ENCODE measurements around the gene PAPOLA.

DNA sequence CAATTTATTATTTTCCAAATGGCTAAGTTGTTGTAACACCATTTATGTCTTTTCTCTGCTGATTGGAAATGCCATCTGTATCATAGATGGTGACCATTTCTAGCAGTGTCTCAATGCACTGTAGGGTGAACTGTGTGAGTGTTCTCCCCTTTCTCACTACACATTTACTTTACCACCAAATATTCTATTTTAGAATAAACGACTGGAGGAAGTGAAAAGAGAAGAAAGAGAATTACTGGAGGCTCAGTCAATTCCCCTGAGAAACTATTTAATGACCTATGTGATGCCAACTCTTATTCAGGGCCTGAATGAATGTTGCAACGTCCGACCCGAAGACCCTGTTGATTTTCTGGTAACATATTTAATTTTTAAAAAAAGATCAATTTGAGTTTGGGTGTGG lies 15.5 kb upstream of the PAPOLA start:
- TF ChIP-seq EZH2 (optimal IDR thresholded peaks at IDR 0.05; ENCODE audit: low read depth, low read length), result no peak
- TF ChIP-seq, protein P1, sequence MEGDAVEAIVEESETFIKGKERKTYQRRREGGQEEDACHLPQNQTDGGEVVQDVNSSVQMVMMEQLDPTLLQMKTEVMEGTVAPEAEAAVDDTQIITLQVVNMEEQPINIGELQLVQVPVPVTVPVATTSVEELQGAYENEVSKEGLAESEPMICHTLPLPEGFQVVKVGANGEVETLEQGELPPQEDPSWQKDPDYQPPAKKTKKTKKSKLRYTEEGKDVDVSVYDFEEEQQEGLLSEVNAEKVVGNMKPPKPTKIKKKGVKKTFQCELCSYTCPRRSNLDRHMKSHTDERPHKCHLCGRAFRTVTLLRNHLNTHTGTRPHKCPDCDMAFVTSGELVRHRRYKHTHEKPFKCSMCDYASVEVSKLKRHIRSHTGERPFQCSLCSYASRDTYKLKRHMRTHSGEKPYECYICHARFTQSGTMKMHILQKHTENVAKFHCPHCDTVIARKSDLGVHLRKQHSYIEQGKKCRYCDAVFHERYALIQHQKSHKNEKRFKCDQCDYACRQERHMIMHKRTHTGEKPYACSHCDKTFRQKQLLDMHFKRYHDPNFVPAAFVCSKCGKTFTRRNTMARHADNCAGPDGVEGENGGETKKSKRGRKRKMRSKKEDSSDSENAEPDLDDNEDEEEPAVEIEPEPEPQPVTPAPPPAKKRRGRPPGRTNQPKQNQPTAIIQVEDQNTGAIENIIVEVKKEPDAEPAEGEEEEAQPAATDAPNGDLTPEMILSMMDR (IDR thresholded peaks at IDR 0.05; ENCODE audit: low read length), result no peak
